Measurements from ENCODE around the gene KIAA1671.
A peak's percentile ranks its signal among the peaks of the same experiment; 100 is the strongest.

The KIAA1671 gene

GRCh38 chr22:25123677-25124076 is 171.2 kb downstream of the KIAA1671 start:
- DNase-seq, result no peak

DNA sequence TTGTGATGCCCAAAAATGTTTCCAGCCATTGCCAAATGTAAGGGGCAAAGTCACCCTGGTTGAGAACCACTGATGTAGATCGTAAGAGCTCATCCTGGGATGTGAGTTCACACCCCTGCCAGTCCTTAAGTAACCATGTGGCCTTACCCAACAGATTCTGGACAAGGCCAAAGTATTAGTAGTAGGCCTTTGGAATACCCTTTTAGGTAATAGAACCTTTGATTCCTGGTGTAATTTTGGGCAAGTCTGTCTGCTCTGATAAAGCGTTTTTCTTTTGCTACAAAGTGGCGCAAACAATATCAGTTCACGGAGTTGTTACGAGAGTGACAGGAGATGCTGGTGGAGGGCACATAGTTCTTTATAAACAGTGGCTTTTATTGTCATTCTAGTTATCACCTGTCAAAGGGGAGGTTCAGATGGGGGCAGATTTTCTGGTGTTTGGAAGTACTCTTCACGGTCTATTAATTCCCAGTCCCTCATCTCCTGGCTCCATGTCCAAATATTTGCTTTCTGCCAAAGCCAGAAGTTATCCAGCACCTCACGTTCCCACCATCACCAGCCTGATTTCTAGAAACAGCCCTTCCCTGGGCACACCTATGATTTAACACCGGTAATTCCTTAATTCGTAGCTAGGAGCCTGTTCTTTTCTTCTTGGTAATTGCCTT is 173.3 kb downstream of the KIAA1671 start:
- DNase-seq, result peak; percentile 53

- no peak for DNase-seq
Observed at GRCh38 chr22:25126510-25126909, 174.0 kb downstream of the KIAA1671 start.

DNA sequence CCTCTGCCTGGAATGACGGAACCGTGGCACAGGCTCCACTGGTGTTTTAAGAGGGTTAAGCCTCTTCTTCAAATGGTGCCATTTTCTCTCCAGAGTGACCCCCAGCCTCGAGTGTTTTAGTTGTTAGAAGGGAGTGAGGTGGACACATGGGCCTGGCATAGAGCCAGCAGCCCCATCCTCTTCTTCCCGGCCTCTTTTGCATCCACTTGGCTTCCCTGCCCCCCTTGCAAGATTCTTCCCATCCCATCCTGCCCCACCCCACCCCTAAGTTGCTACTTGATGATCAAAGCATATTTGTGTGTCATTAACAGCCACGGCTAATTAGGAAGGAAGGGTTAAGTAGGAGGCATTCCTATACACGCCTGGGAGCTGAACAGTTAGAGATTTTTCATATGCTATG is 174.8 kb downstream of the KIAA1671 start:
- no peak for DNase-seq

- no peak for DNase-seq
Observed at GRCh38 chr22:25130462-25130861, 177.9 kb downstream of the KIAA1671 start.

- DNase-seq, result no peak
Observed at GRCh38 chr22:25131198-25131887, 178.8 kb downstream of the KIAA1671 start.

GRCh38 chr22:25134028-25134427 is 181.5 kb downstream of the KIAA1671 start:
- peak; percentile 81 for DNase-seq

DNA sequence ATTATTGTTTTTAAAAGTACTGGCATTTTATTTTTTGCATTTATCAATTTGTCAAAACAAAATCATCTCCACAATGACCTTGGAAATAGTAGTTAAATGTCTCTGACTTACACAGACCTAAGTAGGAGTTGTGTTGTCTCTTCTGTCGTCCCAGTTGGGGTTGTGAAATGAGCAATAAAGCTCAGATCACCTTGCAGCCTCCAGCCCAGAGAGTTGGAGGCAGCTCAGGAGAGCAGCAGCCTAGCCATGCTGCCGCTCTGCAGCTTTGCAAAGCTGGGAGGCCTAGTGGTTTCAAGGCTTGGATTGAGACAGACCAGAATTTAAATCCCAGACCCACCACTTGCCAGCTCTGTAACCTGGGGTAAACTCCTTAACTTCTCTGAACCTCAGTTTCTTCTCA is 181.9 kb downstream of the KIAA1671 start:
- no peak for DNase-seq

DNA sequence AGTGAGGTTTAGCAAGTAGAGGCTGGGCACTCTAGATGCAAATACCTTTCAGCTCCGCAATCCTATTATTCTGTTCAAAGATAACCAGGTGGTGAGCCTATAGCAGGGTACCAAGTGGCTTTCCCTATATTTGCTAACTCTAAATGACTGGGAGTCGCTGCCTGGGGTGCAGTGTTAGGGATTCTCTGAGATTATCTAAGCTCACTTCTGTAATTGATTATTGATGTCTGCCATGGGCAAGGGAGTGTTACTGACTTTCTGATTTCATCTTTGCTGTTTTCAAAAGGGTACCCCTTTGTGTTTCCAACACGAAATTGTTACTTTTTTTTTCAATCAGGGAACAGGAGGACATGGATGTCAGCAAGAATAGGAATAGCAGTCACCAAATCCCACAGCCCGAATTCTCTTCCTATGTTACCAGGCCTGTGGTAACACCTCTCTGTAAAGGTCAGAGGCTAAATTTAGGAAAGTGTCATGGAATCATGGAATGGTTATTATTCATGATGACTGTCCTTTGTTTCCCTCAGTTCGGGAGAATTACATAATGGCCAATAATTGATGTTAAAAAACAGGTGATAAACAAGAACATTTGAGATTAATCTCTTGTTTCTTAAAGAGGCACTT is 184.5 kb downstream of the KIAA1671 start:
- DNase-seq, result no peak

DNA sequence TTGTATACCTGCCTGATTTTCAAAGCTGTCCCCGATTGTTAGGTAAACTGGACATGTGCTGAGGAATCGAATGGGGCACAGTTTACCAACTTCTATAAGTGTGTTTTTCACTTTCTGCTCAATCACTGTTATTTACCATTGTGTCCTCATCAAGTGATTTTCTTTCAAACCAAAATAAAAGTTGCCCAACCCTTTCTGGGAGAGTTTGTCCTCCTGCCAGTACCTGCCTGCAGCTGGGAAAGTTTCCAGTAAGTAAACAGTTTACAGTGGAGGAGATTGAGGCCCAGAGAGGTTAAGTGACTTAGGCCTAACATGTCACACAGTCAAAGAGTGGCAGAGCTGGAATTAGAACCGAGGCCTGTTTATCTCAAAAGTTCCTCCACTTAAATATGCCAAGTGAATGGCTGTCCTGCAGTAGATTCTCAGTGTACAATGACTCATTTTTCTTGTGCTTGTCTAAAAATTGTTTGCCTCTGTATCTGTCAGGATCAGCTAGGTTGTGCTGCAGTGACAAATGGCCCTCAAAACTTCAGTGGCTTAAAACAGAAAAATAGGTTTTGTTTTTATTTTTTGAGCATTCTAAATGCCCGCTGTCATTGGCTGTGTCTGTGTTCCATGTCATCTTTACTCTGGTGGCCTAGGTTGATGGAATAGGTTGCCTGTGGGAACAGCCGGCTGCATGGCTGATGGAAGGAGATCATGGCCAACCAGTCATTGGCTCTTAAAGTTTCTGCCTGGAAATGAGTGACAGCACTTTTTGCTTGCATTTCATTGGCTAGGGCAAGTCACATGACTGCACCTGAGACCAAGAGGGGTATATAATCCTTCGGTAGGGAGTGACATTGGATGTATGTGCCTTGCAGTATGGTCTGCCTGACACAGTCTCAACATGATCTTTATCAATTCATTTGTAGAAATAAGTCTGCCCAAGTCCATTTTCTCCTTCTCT is 185.3 kb downstream of the KIAA1671 start:
- no peak for DNase-seq

GRCh38 chr22:25139062-25139461 is 186.5 kb downstream of the KIAA1671 start:
- DNase-seq, result no peak

- no peak for DNase-seq
Observed at GRCh38 chr22:25142102-25142501, 189.6 kb downstream of the KIAA1671 start.

GRCh38 chr22:25143156-25144076 is 190.9 kb downstream of the KIAA1671 start:
- DNase-seq, result no peak

GRCh38 chr22:25144522-25144921 is 192.0 kb downstream of the KIAA1671 start:
- DNase-seq, result no peak

- DNase-seq, result no peak
Observed at GRCh38 chr22:25146307-25146706, 193.8 kb downstream of the KIAA1671 start.

DNA sequence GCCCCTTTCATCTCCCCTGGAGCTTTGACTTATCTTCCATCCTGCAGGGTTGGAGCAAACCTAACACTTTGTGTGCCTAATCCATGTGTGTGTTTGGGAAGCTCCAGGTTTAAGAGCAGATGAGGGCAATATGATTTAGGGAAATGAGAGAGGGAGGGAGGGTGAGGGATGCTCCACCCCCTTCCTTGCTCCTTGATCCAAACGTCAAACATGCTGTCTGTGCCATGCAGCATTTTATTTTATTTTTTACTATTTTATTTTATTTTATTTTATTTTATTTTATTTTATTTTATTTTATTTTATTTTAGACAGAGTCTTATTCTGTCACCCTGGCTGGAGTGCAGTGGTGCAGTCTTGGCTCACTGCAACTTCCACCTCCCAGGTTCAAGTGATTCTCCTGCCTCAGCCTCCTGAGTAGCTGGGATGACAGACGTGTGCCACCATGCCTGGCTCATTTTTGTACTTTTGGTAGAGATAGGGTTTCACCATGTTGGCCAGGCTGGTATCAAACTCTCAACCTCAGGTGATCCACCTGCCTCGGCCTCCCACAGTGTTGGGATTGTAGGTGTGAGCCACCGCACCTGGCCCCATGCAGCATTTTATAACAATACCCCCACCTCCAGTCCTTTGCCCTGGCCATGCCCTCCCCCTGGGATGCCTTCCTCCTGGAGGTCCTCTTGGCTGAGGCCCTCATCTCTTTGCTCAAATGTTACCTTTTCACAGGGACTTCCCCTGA is 194.6 kb downstream of the KIAA1671 start:
- DNase-seq, result no peak

DNA sequence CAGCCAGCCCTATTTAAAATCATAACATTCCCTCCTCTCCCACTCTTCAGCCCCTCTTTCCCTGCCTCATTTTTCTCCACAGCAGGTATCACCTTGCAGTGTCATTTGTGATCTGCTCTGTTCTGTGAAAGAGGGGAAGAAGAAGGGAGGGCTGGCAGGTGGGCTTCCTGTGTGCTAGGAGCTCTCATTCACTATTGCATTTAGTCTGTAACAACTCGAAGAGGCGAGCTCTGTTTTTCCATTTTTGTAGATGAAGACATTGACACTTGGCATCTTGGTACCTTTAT is 195.1 kb downstream of the KIAA1671 start:
- no peak for DNase-seq

GRCh38 chr22:25148149-25148691 is 195.7 kb downstream of the KIAA1671 start:
- peak; percentile 22 for DNase-seq

- DNase-seq, result no peak
Observed at GRCh38 chr22:25149014-25149413, 196.5 kb downstream of the KIAA1671 start.

- DNase-seq, result peak; percentile 29
Observed at GRCh38 chr22:25153961-25154666, 201.6 kb downstream of the KIAA1671 start.

DNA sequence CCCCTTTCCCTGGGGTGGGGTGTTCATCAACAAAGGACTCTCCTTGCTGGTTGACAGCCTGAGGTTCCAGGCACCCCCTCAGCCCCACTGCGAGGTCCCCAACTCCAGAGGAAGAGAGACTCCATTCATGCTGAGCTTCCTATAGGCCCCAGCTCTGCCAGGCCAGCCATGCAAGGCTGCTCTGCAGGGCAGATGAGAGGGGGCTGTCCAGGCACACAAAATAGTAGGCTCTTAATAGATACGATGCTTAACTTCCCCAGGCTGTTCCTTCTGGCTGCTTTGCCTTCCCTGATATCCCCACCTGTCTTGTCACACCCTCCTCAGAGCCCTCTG is 202.1 kb downstream of the KIAA1671 start:
- DNase-seq, result no peak

All from NCI-H2029 treated with DMSO at 0.1 percent for 48 hours (cell line).